ENCODE data around the gene PAM. TPM values are rescaled to one million over a fixed set of nuclear protein-coding genes. Genes with fewer than 3 reads are reported as not detected.
A peak's percentile ranks its signal among the peaks of the same experiment; 100 is the strongest.

PAM gene
- total and polyA plus RNA-seq, 12 donors: 488 to 1,485 (median 1,074) TPM

DNA sequence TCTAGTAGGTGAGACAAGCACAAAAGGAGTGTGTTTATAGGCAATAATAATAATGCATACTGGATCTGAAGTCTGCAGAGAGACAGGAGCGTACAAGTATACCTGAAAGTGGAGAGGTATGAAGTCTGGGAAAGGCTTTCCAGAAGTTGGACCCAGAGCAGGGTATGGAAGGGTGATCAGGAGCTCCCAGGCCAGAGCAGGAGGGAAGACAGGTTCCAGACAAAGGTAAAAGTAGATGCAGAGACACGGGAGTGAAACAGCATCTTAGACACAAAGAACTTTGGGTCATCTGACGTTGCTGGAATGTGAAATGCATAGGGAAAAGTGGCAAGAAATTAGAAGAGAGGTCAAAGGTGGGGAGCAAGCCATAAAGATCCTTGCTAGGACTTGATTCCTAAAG, 175.1 kb downstream of the PAM start:
- H3K27ac ChIP-seq: peak overlapping the region in 3 of 10 donors; percentile 26 to 43 (median 38)
- DNase-seq (no peak), ATAC-seq (no peak)
- no peaks in the 10 kb centered on the region for H3K9me3 ChIP-seq
- no peak overlapping the region for H3K4me3 ChIP-seq
- H3K36me3 ChIP-seq: peaks cover 0 to 76% (median 19%) of the 10 kb centered on the region in 9 donors
- H3K27me3 ChIP-seq: no peaks in the 10 kb centered on the region
- peaks cover 0 to 36% (median 17%) of the 10 kb centered on the region in 9 donors for H3K4me1 ChIP-seq
- WGBS, 2 donors: 86 to 91% methylated on average over 3 of the region's 3 CpGs
- intact Hi-C loops (cut with DNase I): no loop called here
- TF ChIP-seq, protein P1, sequence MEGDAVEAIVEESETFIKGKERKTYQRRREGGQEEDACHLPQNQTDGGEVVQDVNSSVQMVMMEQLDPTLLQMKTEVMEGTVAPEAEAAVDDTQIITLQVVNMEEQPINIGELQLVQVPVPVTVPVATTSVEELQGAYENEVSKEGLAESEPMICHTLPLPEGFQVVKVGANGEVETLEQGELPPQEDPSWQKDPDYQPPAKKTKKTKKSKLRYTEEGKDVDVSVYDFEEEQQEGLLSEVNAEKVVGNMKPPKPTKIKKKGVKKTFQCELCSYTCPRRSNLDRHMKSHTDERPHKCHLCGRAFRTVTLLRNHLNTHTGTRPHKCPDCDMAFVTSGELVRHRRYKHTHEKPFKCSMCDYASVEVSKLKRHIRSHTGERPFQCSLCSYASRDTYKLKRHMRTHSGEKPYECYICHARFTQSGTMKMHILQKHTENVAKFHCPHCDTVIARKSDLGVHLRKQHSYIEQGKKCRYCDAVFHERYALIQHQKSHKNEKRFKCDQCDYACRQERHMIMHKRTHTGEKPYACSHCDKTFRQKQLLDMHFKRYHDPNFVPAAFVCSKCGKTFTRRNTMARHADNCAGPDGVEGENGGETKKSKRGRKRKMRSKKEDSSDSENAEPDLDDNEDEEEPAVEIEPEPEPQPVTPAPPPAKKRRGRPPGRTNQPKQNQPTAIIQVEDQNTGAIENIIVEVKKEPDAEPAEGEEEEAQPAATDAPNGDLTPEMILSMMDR (IDR thresholded peaks at IDR 0.05): no peak

DNA sequence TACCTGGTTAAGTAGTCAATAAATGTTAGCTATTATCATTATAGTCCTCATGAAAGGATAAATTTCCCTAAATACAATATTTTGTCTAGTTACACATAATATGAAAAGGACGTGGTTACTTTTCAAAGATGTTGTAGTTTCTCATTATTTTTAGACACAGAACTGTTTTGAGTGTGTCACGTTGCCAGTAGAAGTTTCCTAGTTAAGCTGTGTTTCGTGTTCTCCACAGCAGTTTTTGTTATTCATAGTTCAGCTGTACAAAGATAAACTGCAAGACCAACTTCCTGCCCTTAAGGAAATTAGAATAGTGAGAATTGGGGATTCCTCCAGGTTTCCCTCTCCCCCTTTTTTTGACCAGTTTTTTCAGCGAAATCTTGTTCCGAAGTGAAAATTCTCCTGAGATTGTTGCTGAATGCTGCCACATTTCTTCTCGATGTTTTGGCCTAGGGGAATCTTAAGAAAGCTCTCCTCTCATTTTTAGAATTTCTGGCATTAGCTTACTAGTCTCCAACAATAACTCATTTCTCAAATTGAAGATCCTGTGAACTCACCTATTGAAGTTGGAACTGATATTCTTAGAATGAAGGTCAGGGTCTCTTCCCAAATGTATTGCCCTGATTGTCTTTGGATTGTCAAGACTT, 176.1 kb downstream of the PAM start:
- peak overlapping the region in 5 of 10 donors; percentile 18 to 43 (median 26) for H3K27ac ChIP-seq
- H3K4me3 ChIP-seq: no peak overlapping the region
- 35 to 36% methylated on average over 6 of the region's 6 CpGs for WGBS, 2 donors
- H3K36me3 ChIP-seq: peaks cover 0 to 67% (median 17%) of the 10 kb centered on the region in 9 donors
- no peak for DNase-seq
- intact Hi-C loops (cut with DNase I): no loop called here
- H3K4me1 ChIP-seq: peaks cover 0 to 36% (median 17%) of the 10 kb centered on the region in 9 donors
- TF ChIP-seq, protein P1 (IDR thresholded peaks at IDR 0.05): no peak
- H3K9me3 ChIP-seq: no peaks in the 10 kb centered on the region
- peak in 1 of 8 donors; percentile 57 for ATAC-seq
- no peaks in the 10 kb centered on the region for H3K27me3 ChIP-seq

DNA sequence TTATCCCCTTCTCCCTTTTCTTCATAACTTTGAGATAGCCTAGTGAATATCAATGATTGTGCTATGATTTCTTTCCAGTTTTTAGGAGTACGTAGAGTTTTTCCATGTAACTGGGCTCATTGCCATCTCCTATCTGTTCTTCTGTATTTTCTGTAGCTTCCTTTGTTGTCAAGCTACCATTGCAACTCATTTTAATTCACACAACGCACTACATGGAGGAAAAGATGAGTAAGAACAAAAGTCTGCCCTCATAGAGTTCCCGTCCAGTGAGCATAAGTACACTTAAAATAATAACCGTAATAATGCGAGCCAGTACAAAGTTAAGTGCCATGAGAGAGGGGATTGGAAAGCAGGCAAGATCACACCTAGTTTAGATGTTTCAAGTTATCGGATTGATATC, 177.7 kb downstream of the PAM start:
- Histone ChIP-seq H3K4me1 (peaks cover 0 to 36% (median 17%) of the 10 kb centered on the region in 9 donors), H3K27me3 (no peaks in the 10 kb centered on the region), H3K27ac (peak overlapping the region in 2 of 10 donors; percentile 5 to 27), H3K9me3 (no peaks in the 10 kb centered on the region), H3K4me3 (no peak overlapping the region), H3K36me3 (peaks cover 0 to 63% (median 17%) of the 10 kb centered on the region in 9 donors)
- TF ChIP-seq, protein P1 (IDR thresholded peaks at IDR 0.05): no peak
- 44 to 60% methylated on average over 6 of the region's 6 CpGs for WGBS, 2 donors
- intact Hi-C loops (cut with DNase I): no loop called here
- DNase-seq (no peak), ATAC-seq (peak in 6 of 8 donors; percentile 24 to 83 (median 54))

DNA sequence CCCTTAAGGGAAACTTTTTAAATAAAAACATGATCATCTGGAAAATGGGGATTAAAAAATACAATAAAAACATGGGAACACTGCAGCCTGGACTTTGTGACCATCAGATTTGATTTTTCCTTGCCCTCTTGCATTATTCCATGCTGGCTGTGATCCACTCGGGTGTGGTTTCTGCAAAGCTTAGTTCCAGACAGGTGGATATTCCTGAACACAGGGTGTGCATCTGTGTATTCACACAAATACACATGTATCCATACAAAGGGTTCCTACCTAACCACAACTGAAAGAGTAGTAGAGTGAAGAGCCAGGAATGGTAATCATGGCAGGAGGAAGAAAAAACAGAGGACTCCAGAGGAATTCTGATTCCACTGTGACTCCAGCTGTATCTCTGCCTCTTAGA, 178.2 kb downstream of the PAM start:
- DNase-seq: no peak
- H3K4me1 ChIP-seq: peaks cover 0 to 37% (median 17%) of the 10 kb centered on the region in 9 donors
- 94 to 95% methylated on average over 1 of the region's 1 CpG for WGBS, 2 donors
- H3K4me3 ChIP-seq: no peak overlapping the region
- intact Hi-C loops (cut with DNase I): no loop called here
- H3K9me3 ChIP-seq: no peaks in the 10 kb centered on the region
- peak overlapping the region in 2 of 10 donors; percentile 5 to 27 for H3K27ac ChIP-seq
- H3K27me3 ChIP-seq: no peaks in the 10 kb centered on the region
- ATAC-seq: peak in 1 of 8 donors; percentile 23
- H3K36me3 ChIP-seq: peaks cover 0 to 63% (median 17%) of the 10 kb centered on the region in 9 donors
- TF ChIP-seq, protein P1 (IDR thresholded peaks at IDR 0.05): no peak

Measured in heart right ventricle (tissue), 16 donors.